WI38 (cell line): ENCODE data around the gene AMPH.
A peak's percentile ranks its signal among the peaks of the same experiment; 100 is the strongest.

Experiments used
- H3K4me3 ChIP-seq: 2 replicates; pipeline ENCODE4 v1.5.1; 2011; ENCODE audit warnings: low read depth, mild to moderate bottlenecking, control low read depth, low read length
- TF ChIP-seq, protein P1 (sequence below): IDR thresholded peaks from 2 replicates; pipeline ENCODE4 v1.5.1; 2012; ENCODE audit warnings: low read depth, mild to moderate bottlenecking, control low read depth, low read length

The AMPH gene

GRCh38 chr7:38335492-38336147 is 295.6 kb downstream of the AMPH start:
- TF ChIP-seq, protein P1, sequence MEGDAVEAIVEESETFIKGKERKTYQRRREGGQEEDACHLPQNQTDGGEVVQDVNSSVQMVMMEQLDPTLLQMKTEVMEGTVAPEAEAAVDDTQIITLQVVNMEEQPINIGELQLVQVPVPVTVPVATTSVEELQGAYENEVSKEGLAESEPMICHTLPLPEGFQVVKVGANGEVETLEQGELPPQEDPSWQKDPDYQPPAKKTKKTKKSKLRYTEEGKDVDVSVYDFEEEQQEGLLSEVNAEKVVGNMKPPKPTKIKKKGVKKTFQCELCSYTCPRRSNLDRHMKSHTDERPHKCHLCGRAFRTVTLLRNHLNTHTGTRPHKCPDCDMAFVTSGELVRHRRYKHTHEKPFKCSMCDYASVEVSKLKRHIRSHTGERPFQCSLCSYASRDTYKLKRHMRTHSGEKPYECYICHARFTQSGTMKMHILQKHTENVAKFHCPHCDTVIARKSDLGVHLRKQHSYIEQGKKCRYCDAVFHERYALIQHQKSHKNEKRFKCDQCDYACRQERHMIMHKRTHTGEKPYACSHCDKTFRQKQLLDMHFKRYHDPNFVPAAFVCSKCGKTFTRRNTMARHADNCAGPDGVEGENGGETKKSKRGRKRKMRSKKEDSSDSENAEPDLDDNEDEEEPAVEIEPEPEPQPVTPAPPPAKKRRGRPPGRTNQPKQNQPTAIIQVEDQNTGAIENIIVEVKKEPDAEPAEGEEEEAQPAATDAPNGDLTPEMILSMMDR: peak; percentile 86
- no peak overlapping the region for H3K4me3 ChIP-seq

- TF ChIP-seq, protein P1: no peak
- no peak overlapping the region for H3K4me3 ChIP-seq
Observed at GRCh38 chr7:38335128-38335491, 296.1 kb downstream of the AMPH start.

DNA sequence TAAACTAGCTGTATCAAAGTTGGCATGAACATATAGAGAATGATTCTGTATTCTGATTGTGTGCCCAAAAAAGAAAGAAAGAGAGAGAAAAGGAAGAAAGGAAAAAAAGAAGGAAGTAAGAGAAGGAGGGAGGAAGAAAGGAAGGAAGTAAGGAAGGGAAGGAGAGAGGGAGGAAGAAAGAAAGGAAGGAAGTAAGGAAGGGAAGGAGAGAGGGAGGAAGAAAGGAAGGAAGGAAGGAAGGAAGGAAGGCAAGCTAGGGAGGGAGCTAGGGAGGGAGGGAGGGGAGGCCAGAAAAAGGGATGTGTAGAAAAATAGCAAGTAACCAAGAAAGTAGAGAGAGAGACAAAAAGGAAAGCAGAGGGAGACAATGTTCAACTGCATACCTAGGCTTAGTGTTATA is 297.0 kb downstream of the AMPH start:
- TF ChIP-seq, protein P1: no peak
- H3K4me3 ChIP-seq: no peak overlapping the region
